Activated CD8-positive, alpha-beta memory T cell treated with anti-CD3 and anti-CD28 coated beads for 4 hours (primary cell): ENCODE measurements around the gene COL6A1.

Experiments
- DNase-seq, 2 donors: peaks; one replicate each; pipeline ENCODE4 v3.0.0-alpha.2; 2020; ENCODE audit warnings: low read depth in 2 of 2

The COL6A1 gene

GRCh38 chr21:46006547-46007491 lies 25.2 kb downstream of the COL6A1 start:
- no peak for DNase-seq

- DNase-seq: no peak
Observed at GRCh38 chr21:46007492-46007868, 25.9 kb downstream of the COL6A1 start.

- no peak for DNase-seq
Observed at GRCh38 chr21:46008893-46009621, 27.5 kb downstream of the COL6A1 start.

- no peak for DNase-seq
Observed at GRCh38 chr21:46009951-46010705, 28.6 kb downstream of the COL6A1 start.

GRCh38 chr21:46011267-46011967 lies 29.8 kb downstream of the COL6A1 start:
- no peak for DNase-seq

- DNase-seq: no peak
Observed at GRCh38 chr21:46012154-46012553, 30.6 kb downstream of the COL6A1 start.

- no peak for DNase-seq
Observed at GRCh38 chr21:46014828-46015227, 33.3 kb downstream of the COL6A1 start.

GRCh38 chr21:46017148-46017547 lies 35.6 kb downstream of the COL6A1 start:
- no peak for DNase-seq

GRCh38 chr21:46017695-46018094 lies 36.1 kb downstream of the COL6A1 start:
- no peak for DNase-seq

- DNase-seq: no peak
Observed at GRCh38 chr21:46018615-46019014, 37.0 kb downstream of the COL6A1 start.

- no peak for DNase-seq
Observed at GRCh38 chr21:46020581-46020980, 39.0 kb downstream of the COL6A1 start.

GRCh38 chr21:46021398-46021797 lies 39.8 kb downstream of the COL6A1 start:
- DNase-seq: no peak

- DNase-seq: no peak
Observed at GRCh38 chr21:46021978-46022544, 40.5 kb downstream of the COL6A1 start.

- DNase-seq: no peak
Observed at GRCh38 chr21:46022551-46023525, 41.3 kb downstream of the COL6A1 start.

- DNase-seq: no peak
Observed at GRCh38 chr21:46023555-46023954, 42.0 kb downstream of the COL6A1 start.

GRCh38 chr21:46024141-46024540 lies 42.6 kb downstream of the COL6A1 start:
- no peak for DNase-seq

GRCh38 chr21:46025113-46025770 lies 43.7 kb downstream of the COL6A1 start:
- no peak for DNase-seq

GRCh38 chr21:46027851-46028493 lies 46.4 kb downstream of the COL6A1 start:
- no peak for DNase-seq

- DNase-seq: no peak
Observed at GRCh38 chr21:46028573-46029091, 47.1 kb downstream of the COL6A1 start.
